Adrenal gland (tissue), 5 donors: ENCODE data around the gene LYZL2.

Experiments
- POLR2A ChIP-seq, 2 donors: fragments of 450-650 bp; IDR thresholded peaks; one replicate each; pipeline ENCODE4 v1.6.1; 2017; ENCODE audit warnings: antibody characterized with exemption in 2 of 2, mild to moderate bottlenecking in 2 of 2, moderate library complexity in 1 of 2
- TF ChIP-seq, protein P1 (sequence below), 6 experiments: fragments of 450-650 bp in 4 of 6; fragments of 200-600 bp in 2 of 6; sonication (generic) in 1 of 6; IDR thresholded peaks; 1 replicate in 5 of 6; 2 replicates in 1 of 6; pipeline versions ENCODE4 v1.5.1 to v1.8.0; 2016 to 2021; ENCODE audit warnings: antibody characterized with exemption in 6 of 6, mild to moderate bottlenecking in 2 of 6, moderate library complexity in 1 of 6
- donor health status: DM: no; HTN: no; CAD: no.

DNA sequence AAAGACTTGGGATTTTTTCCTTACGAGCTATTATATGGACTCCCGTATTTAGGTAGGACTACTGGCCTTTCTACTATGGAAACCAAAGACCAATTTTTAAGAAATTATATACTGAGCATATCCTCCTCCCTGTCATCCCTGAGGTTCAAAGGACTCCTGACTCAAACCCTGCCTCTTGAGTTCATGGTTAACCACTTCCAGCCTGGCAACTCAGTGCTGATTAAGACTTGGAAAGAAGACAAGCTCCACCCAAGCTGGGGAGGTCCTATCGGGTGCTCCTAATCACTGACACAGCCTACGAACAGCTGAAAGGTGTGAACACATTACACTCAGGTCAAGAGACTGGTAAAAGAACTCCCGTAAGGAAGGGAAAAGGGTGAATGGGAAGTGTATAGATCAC, 66.8 kb downstream of the LYZL2 start:
- TF ChIP-seq, protein P1, sequence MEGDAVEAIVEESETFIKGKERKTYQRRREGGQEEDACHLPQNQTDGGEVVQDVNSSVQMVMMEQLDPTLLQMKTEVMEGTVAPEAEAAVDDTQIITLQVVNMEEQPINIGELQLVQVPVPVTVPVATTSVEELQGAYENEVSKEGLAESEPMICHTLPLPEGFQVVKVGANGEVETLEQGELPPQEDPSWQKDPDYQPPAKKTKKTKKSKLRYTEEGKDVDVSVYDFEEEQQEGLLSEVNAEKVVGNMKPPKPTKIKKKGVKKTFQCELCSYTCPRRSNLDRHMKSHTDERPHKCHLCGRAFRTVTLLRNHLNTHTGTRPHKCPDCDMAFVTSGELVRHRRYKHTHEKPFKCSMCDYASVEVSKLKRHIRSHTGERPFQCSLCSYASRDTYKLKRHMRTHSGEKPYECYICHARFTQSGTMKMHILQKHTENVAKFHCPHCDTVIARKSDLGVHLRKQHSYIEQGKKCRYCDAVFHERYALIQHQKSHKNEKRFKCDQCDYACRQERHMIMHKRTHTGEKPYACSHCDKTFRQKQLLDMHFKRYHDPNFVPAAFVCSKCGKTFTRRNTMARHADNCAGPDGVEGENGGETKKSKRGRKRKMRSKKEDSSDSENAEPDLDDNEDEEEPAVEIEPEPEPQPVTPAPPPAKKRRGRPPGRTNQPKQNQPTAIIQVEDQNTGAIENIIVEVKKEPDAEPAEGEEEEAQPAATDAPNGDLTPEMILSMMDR (IDR thresholded peaks at IDR 0.05) = no peak
- no peak for TF ChIP-seq POLR2A (IDR thresholded peaks at IDR 0.05)
